Ishikawa (cell line): Measurements from ENCODE around the gene OR4K15.

Source experiments
- CEBPB ChIP-seq: IDR thresholded peaks from 2 replicates; pipeline ENCODE4 v1.6.1; 2012
- EP300 ChIP-seq: IDR thresholded peaks from 2 replicates; pipeline ENCODE4 v1.6.1; 2012; ENCODE audit warnings: borderline replicate concordance
- TAF1 ChIP-seq: IDR thresholded peaks from 2 replicates; pipeline ENCODE4 v1.6.1; 2012; ENCODE audit warnings: low read depth, mild to moderate bottlenecking
- TEAD4 ChIP-seq: IDR thresholded peaks from 2 replicates; pipeline ENCODE4 v1.6.1; 2012
- YY1 ChIP-seq: IDR thresholded peaks from 2 replicates; pipeline ENCODE4 v1.6.1; 2012; ENCODE audit warnings: low read depth

DNA sequence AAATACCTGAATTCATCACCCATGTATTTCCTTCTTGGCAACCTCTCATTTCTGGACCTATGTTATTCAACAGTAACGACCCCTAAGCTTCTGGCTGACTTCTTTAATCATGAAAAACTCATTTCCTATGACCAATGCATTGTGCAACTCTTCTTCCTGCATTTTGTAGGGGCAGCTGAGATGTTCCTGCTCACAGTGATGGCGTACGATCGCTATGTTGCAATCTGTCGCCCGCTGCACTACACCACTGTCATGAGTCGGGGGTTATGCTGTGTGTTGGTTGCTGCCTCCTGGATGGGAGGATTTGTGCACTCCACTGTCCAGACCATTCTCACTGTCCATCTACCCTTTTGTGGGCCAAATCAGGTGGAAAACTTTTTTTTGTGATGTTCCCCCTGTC lies 26.9 kb downstream of the OR4K15 start:
- no peak for TF ChIP-seq CEBPB
- no peak for TF ChIP-seq TEAD4
- no peak for TF ChIP-seq EP300
- TF ChIP-seq TAF1, result no peak
- TF ChIP-seq YY1, result no peak
